ENCODE results near the gene SLC37A2. TPM values are rescaled to one million over a fixed set of nuclear protein-coding genes. Genes with fewer than 3 reads are reported as not detected.

SLC37A2 gene
- total and polyA plus RNA-seq, 2 of the 13 experiments (the other 11 are each of a cell fraction or from before 2014, with no cell fraction given): 4.6 to 7.1 TPM

DNA sequence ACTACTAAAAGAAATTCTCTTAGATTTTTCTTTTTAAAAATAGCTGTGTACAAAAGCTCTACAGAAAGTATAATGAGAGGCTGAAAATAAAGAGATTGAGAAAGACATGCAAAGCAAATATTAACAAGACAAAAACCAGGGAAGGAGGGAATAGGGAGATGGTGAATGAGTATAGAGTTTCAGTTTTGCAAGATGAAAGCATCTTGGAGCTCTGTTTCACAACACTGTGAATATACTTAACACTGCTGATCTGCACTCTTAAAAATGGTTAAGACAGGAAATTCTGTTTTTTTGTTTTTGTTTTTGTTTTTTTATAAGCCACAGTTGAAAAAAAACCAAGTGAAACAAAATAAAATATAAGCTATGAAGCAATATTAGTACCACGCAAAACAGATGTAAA, 42.8 kb downstream of the SLC37A2 start:
- BruUV-seq (replicated peaks): no TSS peak
- intact Hi-C loops (cut with micrococcal nuclease; ENCODE audit: unreplicated experiment): no loop called here
- no peak for DNase-seq (ENCODE audit: low spot score)
- ATAC-seq: no peak
- Histone ChIP-seq H3K27ac (ENCODE audit: extremely low read length, insufficient read depth, low read length) (no peak overlapping the region), H3K36me3 (replicated peaks in 1 of 2; ENCODE audit: control insufficient read depth in 1 of 2, insufficient read depth in 2 of 2, low read length in 2 of 2) (no peaks in the 10 kb centered on the region), H3K27me3 (ENCODE audit: control insufficient read depth in 1 of 2, insufficient read depth in 2 of 2, low read length in 2 of 2) (no peaks in the 10 kb centered on the region; a peak in 1 of 5 replicates), H3K4me1 (ENCODE audit: insufficient read depth, low read length) (peaks cover 6% of the 10 kb centered on the region), H3K9ac (ENCODE audit: insufficient read depth, low read depth, low read length) (no peak overlapping the region), H3K79me2 (ENCODE audit: insufficient read depth, low read length) (peaks cover 3% of the 10 kb centered on the region), H3K9me3 (ENCODE audit: low read length) (no peaks in the 10 kb centered on the region), H3K4me2 (ENCODE audit: low read depth, low read length) (no peak overlapping the region), H2AFZ (ENCODE audit: low read length) (no peak overlapping the region), H4K20me1 (ENCODE audit: insufficient read depth, low read length) (no peaks in the 10 kb centered on the region), H3K4me3 (replicated peaks in 1 of 3; ENCODE audit: insufficient read depth in 1 of 3, low read depth in 2 of 3, low read length in 3 of 3) (no peak overlapping the region)
- TF ChIP-seq, protein P1, sequence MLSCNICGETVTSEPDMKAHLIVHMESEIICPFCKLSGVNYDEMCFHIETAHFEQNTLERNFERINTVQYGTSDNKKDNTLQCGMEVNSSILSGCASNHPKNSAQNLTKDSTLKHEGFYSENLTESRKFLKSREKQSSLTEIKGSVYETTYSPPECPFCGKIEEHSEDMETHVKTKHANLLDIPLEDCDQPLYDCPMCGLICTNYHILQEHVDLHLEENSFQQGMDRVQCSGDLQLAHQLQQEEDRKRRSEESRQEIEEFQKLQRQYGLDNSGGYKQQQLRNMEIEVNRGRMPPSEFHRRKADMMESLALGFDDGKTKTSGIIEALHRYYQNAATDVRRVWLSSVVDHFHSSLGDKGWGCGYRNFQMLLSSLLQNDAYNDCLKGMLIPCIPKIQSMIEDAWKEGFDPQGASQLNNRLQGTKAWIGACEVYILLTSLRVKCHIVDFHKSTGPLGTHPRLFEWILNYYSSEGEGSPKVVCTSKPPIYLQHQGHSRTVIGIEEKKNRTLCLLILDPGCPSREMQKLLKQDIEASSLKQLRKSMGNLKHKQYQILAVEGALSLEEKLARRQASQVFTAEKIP (CRISPR knock-in tag; IDR thresholded peaks at IDR 0.05; ENCODE audit: borderline replicate concordance): no peak
- no peak for TF ChIP-seq KMT2B (CRISPR knock-in tag; IDR thresholded peaks at IDR 0.05)
- TF ChIP-seq, protein P2, sequence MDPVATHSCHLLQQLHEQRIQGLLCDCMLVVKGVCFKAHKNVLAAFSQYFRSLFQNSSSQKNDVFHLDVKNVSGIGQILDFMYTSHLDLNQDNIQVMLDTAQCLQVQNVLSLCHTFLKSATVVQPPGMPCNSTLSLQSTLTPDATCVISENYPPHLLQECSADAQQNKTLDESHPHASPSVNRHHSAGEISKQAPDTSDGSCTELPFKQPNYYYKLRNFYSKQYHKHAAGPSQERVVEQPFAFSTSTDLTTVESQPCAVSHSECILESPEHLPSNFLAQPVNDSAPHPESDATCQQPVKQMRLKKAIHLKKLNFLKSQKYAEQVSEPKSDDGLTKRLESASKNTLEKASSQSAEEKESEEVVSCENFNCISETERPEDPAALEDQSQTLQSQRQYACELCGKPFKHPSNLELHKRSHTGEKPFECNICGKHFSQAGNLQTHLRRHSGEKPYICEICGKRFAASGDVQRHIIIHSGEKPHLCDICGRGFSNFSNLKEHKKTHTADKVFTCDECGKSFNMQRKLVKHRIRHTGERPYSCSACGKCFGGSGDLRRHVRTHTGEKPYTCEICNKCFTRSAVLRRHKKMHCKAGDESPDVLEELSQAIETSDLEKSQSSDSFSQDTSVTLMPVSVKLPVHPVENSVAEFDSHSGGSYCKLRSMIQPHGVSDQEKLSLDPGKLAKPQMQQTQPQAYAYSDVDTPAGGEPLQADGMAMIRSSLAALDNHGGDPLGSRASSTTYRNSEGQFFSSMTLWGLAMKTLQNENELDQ (CRISPR knock-in tag; IDR thresholded peaks at IDR 0.05; ENCODE audit: borderline replicate concordance): no peak
- TF ChIP-seq, protein P3, sequence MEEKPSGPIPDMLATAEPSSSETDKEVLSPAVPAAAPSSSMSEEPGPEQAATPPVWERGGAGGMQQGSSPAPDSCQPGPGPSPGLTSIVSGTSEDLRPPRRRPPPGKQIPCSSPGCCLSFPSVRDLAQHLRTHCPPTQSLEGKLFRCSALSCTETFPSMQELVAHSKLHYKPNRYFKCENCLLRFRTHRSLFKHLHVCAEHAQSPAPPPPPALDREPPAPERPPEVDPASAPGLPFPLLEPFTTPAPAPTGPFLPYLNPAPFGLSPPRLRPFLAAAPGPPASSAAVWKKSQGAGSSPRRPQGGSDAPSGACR (CRISPR knock-in tag; IDR thresholded peaks at IDR 0.05): no peak
- TF ChIP-seq ZNF451 (CRISPR knock-in tag; IDR thresholded peaks at IDR 0.05): no peak
- no peak for TF ChIP-seq SNAI1 (CRISPR knock-in tag; IDR thresholded peaks at IDR 0.05; ENCODE audit: borderline replicate concordance)
- TF ChIP-seq ATF7 (IDR thresholded peaks at IDR 0.05): no peak
- no peak for TF ChIP-seq ATF7 (CRISPR knock-in tag; IDR thresholded peaks at IDR 0.05)
- POLR2A ChIA-PET: no interaction called here
- CTCF ChIA-PET (ENCODE audit: low intra/inter-chr PET ratio, low total read pairs): no interaction called here
- no peak for FAIRE-seq
- in situ Hi-C loops (cut with HindIII; ENCODE audit: extremely low pct_ligation_motif_present, low pct_unique_long_range_greater_than_20kb): no loop called here
- 100% methylated on average over 1 of the region's 1 CpG for WGBS (ENCODE audit: low lambda C conversion rate)
